Diencephalon (tissue), 1 donor: ENCODE data around the gene MCCC1. TPM values are rescaled to one million over a fixed set of nuclear protein-coding genes. Genes with fewer than 3 reads are reported as not detected.

Source experiments
- total RNA-seq: library from RNA; depleted of rRNA; stranded (reverse); fragments of >200 nt; gene quantifications from one replicate; pipeline ENCODE4 v1.2.3, GENCODE V29; 2014

Gene MCCC1
- total RNA-seq = 36.7 TPM

GRCh38 chr3:183099026-183099837 lies at the start of gene MCCC1:
Gene MCCC1 (minus strand): TSS chr3:183099496. CDS start chr3:183099440, 56 bp downstream.

GRCh38 chr3:182980204-182981037 lies 118.9 kb downstream of the MCCC1 start, which contains the start of gene DCUN1D1:
Gene DCUN1D1 (minus strand): TSS chr3:182980538. CDS start chr3:182980489, 49 bp downstream.

Other genes starting within 250 kb of the MCCC1 start
- 63.7 TPM for gene DCUN1D1, start 119.0 kb downstream of the MCCC1 start, total RNA-seq
- 0.23 TPM for gene LAMP3, start 63.2 kb upstream of the MCCC1 start, total RNA-seq
- 22.6 TPM for gene B3GNT5, start 153.8 kb upstream of the MCCC1 start, total RNA-seq